Measurements from ENCODE around the gene PTPRT.

PTPRT gene

DNA sequence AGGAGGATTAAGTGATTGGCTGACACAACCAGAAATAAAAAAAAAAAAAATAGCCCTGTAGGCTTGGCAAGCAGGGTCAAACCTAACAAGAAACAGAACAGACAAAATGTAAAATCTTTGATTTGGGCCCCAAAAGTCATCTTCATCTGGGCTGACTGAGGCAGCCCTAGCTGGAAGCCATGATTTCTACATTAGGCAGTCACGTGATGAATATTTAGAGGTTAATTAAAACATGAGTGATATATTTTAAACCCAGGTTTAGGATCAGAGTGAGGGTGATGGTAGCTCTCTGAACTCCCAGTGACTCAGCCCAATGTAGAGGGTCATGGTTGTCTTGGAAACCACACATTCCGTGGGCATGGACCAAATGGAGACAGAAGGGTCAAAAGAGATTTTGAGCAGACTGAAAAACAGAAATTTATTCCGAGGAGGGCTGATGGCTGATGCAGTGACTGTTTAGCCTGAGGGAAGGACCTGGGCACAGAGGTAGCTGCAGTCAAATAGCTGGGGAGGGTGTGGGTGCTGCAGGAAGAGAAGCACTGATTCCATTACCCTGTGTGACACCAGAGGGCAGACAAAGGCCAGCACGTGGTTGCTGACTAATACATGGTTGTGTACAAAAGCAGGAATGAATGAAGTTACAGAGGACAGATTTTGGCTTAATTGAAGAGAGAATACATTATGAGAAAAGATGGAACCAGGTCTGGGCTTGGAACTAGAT is 998.4 kb downstream of the PTPRT start:
- no peak for DNase-seq (ENCODE audit: low spot score)

DNA sequence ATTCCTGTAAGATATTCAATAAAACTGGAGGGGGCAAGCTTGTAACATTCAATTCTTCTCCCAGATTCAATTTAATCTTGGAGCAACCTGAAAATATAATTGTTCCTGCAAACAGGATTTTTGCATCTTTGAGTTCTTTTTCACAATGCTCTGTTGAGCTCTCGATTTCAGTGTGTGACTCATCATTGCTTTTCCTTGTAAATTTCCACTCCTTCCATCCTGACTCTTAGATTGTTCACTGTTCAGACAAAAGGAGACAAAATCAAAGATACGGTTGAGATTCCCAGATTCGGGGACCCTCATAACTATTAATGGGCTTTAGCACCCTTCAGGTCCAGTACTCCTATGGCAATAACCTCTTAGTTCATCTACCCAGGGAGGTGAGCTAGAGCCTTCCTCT is 999.6 kb downstream of the PTPRT start:
- no peak for DNase-seq (ENCODE audit: low spot score)

DNA sequence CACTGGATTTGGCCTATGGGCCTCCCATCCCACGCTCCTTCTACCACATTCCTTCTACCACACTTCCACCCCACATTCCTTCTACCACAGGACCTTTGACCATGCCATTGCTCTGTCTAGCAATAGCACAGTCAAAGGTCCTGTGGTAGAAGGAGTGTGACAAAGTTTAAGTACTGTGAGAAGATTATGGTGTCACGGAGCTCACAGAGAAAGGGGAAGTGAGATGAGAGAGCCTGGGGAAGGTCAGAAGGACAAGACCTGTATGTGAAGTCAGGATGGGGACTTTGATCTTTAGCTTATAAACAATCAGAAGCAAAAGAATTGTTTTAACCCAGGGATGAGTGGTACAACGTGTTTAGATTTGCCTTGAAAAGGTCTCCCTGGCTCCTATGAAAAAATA is 1003.4 kb downstream of the PTPRT start:
- DNase-seq (ENCODE audit: low spot score): no peak

DNA sequence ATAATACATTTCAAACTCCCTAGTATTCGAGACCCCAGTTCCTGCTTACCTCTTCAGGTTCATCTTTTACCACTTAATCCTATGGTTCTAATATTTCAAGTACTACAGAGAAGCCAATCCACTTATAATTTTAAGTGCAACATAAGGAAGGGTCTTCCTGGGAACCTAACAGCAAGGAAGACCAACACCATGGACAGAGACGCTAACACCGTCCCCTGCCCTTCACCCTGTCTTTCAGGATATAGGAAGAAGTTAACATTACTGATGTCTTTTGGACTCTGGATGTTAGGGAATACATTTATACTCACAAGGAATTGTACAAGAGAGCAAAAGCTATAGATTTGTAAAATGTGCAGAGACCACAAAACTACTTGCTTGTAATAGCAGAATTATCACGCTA is 1006.6 kb downstream of the PTPRT start:
- no peak for DNase-seq (ENCODE audit: low spot score)

DNA sequence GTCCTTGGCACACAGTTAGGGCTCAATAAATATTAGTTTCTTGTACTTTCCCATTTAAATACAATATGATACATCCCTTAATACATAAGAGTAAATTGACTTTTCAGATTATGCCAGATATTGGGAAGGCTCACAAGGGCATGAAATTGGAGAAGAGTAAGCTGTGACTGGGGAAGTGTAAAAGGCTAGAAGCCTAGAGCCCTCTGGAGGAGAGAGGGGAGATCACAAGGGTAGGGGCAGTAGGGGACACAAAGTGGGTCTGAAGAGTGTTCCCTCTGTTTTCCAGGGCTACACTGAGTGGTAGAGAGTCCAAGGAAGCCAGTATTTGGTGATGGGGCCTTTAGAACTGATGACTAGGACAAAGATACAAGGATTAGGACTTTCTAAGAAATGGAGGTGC is 1008.6 kb downstream of the PTPRT start:
- DNase-seq (ENCODE audit: low spot score): no peak

DNA sequence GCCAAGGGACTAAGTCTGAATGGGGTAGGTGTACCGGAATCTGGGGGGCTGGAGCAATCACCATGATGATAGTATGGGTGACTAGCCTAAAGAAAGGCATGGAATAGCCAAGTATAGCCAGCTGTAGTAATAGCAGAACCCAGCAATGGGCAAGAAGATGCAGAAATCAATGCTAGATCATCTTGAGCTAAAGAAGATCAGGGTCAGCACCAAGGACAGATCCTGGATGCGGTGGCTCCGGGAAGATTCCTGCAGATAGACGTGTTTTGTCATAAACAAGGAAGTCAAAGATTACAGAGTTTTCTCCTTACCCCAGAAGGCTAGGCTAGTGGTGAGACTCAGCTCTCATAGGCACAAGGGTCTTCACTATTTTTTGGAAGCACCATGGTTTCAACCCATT is 1009.9 kb downstream of the PTPRT start:
- no peak for DNase-seq (ENCODE audit: low spot score)

DNA sequence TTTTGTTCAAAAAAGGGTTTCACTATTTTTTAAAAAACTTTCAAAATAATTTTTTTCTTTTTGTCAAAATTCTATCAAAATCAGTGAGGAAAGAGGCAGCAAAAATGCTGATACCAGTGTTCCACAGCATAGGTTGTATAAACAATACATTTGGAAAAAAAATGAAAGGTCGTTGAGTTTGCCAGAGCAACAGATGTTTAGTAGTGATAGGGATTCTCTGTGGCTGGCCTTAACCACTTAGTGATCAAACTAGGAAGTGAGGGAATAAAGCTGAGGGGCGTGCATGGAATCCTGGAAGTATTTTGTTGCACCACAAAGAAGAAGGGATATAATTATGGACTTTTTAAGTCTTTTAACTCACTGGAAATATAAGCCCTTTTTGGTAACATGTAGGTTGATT is 1016.3 kb downstream of the PTPRT start:
- no peak for DNase-seq (ENCODE audit: low spot score)

DNA sequence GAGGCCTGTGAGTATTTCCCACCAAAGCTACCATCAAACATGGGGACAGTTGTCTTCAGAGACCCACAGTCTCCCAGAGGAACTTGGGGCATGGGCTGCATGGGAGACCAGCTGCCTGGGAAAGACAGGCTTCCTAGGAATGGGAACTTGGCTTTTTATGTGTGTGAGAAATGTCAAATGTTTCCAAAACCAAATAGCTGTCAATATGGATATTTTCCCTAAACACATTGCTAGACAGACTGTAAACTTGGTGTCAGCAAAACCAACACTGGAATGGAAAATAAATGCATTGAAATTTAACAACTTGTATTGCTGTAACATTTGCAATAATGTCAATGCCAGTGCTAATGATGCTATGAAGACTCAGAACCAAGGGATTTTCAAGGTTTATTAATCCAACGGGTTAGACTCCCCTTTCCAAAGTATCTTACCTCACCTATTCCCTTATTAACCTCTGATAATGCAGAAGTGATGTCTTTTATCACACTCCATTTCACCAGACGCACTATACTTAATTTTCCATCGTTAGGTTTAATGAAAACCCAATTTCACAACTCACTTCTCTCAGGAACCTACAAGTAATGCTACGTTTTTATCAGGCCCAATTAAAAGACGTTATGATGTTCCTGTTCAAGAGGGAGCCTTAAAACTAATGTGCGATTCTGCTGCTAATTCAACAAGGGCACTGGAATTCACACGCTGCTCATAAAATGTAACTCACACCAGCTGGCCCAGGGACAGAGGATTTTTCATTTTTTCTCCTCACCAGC is 1025.4 kb downstream of the PTPRT start:
- no peak for DNase-seq (ENCODE audit: low spot score)

DNA sequence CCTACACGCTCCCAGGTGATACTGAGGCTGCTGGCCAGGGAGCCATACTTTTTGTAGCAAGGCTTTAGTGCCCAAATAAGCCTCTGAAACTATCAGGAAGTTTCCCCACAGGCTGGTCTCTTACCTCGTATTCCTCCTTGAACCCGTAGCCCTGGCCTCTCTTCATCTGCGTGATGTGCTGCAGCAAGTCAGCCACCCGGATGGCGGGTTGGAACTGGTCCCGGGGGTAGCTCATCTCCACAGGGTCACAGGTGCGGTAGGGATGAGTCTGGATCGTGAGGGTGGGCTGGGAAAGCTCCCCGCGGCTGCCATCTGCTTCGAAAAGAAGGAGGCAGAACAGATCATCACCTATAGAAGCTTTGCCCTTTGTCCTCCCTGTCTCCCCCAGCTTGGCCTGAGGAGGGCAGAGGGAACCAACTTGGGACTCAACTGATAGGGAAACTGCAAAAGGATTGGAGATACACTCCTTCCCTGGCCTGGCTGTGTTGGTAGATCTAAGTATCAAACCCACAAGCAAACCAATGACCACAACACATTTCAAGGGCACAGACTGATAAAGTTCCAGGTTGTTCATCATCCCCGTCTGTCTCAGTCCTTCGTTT is 1028.4 kb downstream of the PTPRT start:
- DNase-seq (ENCODE audit: low spot score): no peak

DNA sequence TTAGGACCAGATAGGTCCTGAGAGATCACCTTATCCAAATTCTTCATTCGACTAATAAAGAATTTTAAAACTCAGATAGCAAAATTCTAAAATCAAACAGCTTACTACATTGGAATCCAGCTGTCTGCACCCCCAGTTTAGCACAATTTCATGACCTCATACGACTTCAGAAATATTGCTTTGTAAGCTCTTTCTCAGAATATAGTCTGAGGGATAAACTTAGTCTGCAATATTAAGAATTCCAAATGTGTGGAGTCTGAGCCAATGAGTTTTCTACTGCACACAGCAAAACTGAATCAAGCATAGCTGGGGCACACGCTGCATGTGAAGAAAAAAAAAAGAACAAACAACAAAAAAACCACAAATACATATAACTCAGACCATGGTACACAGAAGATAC is 1029.9 kb downstream of the PTPRT start:
- no peak for DNase-seq (ENCODE audit: low spot score)

DNA sequence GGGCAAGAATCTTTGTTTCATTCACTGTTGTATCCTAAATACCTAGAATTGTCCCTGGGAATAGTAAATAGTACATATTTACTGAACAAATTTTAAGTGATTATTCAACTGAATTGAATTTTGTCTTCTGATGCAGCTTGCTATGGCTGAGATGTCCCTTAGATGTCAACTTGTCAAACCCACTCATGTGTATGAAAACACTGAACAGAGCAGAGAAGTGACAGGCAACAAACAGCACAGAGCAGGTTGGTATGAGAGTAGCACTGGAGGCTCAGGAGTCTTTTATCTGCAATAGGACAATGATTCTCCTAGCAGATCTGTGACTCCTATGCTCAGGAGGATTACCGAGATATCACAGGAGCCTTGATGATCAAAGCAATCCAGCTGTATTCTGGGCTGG is 1031.4 kb downstream of the PTPRT start:
- no peak for DNase-seq (ENCODE audit: low spot score)

DNA sequence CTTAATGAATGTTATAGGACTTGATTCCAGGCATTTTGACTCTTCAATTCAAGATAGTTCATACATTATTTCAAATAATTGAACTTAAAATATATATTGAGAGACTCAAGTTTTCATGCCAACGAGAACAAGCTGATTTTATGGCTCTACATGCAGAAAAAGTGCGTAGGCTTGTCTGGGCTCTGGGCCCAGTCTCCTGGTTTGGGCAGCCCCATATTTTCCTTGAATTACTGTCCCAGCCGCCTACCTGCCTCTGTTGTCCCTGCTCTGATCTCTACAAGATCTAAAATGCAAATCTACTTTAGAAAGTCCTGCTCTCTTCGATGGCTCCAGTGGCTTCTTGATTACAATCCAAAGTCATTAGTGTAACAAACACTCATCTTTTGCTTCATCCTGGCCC is 1034.1 kb downstream of the PTPRT start:
- no peak for DNase-seq (ENCODE audit: low spot score)

DNA sequence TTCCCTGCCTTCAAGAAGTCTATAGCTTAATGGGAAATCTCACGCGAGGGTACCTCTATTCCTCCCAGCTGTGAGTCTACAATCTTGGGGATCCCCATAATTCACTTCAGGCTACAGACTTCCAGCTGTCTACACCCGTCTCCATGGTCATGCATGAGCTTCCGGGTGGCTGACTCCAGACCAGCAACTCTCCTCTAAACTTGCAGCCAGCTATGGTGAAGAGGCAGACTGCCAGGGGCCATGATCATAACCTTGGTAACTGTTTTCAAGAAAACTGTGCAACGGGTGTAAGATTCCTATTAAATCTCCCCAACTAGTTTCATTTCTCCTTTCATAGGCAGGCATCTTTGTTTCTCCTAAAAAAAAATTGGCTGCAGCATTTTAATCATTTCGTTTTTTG is 1037.1 kb downstream of the PTPRT start:
- no peak for DNase-seq (ENCODE audit: low spot score)

DNA sequence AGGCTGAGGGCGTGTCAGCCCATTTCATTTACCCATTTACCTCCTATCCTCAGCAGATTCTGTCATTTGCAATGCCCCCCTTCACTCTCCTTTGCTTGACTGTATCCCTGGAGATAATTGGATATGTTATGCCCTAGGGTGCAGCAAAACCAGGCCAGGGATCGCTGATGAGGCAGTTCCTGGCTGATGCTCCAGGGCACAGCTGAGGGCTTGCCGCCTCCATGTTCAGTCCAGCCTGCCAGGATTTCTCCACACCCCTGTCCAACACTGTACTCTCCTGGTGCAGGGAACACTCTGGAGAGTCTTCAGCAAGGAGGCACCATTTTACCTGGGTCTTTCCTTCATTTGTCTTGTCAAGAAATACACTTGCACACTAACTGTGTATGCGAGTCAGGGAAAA is 1039.5 kb downstream of the PTPRT start:
- no peak for DNase-seq (ENCODE audit: low spot score)

DNA sequence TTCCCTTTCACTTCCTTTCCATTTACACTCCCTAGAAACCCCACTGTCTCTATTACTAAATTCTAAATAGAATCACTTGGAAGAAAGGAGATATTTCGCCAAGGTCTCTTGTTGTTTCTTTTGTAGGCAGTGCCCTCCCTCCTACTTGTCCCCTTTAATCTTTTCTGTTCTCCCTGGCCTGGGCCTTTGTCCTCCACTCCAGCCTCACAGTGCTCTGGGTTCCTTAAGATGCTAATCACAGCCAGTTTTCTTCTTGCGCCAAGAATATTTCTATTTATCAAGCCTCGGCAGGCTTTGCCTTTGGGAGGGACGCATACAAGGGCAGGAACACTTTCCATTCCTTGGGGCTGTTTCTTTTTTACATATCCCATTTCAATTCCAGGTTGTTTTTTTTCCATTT is 1051.0 kb downstream of the PTPRT start:
- no peak for DNase-seq (ENCODE audit: low spot score)

DNA sequence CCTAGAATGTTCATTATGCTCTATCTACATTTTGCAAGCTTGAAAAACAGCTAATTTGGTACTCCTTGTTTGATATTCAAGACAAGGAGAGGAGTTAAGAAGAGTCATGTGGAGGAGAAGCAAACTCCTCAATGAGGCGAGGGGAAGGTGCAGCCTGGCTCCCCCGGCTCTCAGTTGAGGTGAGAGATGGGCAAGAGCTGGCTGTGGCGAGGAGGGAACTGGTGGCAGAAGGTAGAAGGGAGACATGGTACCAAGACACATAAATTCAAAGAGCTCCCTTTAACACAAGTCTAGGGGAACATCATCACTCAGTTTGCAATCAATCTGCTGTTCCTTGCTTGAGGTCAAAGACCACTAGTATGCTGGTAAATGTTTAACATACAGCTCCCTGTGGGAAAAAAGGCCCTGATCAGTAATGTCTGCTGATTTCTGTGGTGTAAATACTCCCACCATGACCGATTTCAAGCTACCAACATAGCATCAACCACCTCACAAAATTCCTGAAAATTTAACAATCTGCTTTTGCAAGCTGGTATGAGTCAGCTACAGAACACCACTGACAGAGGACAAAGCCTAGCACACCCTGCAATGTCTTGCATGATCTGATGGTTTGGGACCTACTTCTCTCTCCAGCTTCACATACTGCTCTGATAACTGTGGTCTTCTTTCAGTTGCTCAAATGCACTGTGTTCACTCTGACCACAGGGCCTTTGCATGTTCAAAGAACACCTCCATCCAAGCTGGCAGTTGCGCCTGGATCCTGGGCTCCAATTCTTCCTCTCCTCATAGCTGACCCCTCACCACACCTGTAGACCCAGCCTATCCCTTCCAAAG is 1055.2 kb downstream of the PTPRT start:
- no peak for DNase-seq (ENCODE audit: low spot score)

DNA sequence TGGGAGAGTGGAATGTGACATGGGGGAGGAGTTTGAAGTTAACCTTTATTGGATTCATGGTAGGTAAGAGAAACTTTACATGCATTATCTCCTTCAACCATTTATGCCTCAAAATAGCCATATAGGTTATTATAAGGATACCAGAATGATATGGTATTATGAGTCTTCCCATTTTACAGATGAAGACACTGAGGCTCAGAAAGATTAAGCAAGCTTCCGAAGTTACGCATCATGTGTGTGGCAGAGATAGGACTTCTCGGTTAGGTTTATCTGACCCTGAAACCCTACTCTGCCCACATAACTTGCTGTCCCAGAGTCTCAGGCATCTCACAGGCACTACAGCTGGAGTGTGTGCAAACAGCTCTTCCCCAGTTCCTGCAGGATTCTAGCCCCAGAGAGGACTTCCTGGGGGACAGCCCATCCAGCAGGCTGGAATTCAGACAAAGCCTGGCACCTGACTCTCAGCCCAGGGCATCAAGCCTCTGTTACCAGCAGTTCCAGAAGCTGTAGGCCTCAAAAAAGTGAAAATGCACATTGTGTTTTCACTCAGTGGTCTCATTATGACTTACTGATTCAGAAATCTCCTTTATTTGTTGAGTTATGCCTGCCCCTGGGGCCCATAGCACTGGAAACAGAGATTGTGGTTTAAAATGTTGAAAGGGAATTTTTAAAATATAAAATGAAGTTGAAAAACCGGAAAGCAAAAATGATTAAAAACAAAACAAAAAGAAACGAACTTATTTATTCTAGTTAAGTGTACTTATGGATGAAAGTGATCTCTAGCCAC is 1058.7 kb downstream of the PTPRT start:
- DNase-seq (ENCODE audit: low spot score): no peak

DNA sequence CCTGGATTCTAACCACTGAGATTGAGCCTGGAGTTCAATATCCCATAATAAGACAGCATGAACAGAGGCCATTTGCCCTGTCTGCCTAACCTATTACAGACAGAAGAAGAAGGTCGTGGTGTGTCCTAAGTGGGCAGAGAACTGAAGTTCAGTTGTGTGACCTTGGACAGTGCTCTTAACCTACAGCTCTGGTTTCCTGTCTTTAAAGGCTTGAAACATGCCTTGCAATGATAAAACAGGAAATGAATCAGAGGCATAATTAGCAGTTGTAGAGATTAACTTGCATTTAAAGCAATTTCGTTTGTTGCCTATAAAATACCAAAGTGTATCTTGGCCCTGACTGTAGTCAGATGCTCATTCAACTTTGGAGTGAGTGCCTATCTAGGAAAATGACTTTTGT is 1064.3 kb downstream of the PTPRT start:
- DNase-seq (ENCODE audit: low spot score): no peak

DNA sequence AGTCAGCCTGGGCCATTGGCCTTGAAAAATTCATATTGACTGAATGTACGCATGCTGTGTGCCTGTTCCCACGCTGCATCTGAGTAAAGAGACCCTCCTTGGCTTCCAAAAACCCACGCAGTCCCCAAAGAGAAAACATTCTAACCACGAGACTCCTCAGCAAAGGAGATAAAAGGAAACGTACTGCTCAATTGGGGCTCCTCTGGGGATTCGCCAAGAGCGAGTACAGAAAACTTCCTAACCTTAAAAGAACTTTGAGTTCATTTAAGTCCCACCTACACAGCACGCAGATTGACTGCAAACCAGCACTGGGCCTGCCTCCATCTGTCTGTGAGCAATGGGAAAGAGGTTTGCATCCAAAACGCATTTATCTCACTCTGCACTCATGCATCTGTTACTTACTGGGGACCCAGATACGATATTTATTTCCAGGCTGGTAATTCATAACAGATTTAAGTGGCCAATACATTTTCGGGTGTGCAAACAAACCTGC is 1065.7 kb downstream of the PTPRT start:
- no peak for DNase-seq (ENCODE audit: low spot score)

DNA sequence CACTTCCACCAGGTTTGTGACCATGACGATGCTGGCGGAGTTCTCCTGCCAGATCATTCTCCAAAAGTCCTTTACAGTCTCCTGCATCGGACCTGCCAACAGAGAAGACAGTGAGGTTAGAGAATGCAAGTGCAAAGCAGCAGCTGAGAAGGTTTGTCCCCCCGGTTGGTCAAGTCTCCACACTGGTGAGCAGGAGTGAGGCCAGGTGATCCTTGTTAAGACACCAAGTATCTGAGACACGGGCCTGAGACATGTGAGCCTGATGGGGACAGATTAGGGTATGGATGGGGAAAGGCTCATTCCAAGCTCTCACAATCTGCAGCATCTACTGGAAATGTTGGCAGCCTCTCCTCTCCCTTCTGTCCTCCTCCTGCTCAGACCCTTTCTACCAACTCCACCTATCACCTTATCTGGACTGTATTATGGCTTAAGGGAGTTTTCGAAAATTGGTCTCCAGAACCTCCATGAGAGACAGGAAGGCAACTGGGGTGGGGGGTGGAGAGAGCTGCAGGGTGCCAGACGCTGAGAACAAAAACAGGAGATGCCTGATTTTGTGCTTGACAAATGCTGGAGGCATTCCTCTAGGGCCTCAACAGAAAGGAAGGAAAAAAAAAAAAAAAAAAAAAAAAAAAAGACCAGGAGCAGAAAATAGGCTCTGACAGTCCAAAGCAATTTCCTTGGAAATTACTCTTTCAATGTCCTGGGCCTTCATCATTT is 1071.1 kb downstream of the PTPRT start:
- DNase-seq (ENCODE audit: low spot score): no peak

DNA sequence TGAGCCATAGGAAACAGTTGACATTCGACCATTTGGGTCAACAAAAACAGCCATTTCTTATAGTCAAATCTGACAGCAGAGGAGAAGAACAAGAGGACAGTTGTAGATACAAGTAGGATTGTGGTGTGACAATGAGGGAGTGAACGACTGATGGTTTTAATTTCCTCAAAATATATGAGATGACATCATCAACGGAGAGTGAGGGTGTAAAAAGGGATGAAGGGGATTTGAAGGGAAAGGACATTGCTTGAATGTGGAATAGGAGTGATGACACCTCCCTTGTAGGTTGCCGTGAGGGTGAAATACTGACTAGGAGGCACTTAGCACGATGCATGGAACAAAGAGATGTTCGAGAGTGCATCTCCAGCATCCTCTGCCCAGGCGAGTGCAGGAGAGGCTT is 1071.7 kb downstream of the PTPRT start:
- DNase-seq (ENCODE audit: low spot score): no peak
